GM12878 (cell line): ENCODE results near the gene YKT6. TPM values are rescaled to one million over a fixed set of nuclear protein-coding genes. Genes with fewer than 3 reads are reported as not detected.

ENCODE experiments used
- ATAC-seq: fragments of 200-7000 bp; cut with Tn5 transposase; 3 replicates; pipeline ENCODE4 v1.9.1; 2020; ENCODE audit warnings: mild to moderate bottlenecking, moderate library complexity
- BruUV-seq: library from RNA; stranded (reverse); fragments of 400-500 nt; replicated peaks from 2 replicates; lab custom pipeline; 2021; lab: Mats Ljungman, UMichigan
- CTCF ChIA-PET: fragments of 300-600 bp; sonication (Branson Sonifier 250); formaldehyde crosslinking; extraction: SDS; loops from one replicate; lab custom pipeline; 2021; ENCODE audit warnings: inconsistent platforms; lab: Yijun Ruan, JAX
- POLR2A ChIA-PET: fragments of 350-600 bp; formaldehyde crosslinking; extraction: SDS; loops from one replicate; lab custom pipeline; 2021; ENCODE audit warnings: inconsistent platforms; lab: Charles Lee
- RAD21 ChIA-PET: fragments of 300-600 bp; sonication (Branson Sonifier 250); formaldehyde crosslinking; loops from one replicate; lab custom pipeline; 2023; ENCODE audit warnings: antibody characterized with exemption; ENCODE audit not compliant: unreplicated experiment; lab: Charles Lee
- SMC1A ChIA-PET: fragments of 300-600 bp; sonication (Branson Sonifier 250); formaldehyde crosslinking; loops from one replicate; lab custom pipeline; 2023; ENCODE audit not compliant: unreplicated experiment, uncharacterized antibody; lab: Charles Lee
- DNase-seq: peaks from one replicate; pipeline ENCODE4 v3.0.0-alpha.2; 2011; ENCODE audit warnings: low read depth, low spot score
- FAIRE-seq: peaks from 3 replicates; lab custom pipeline; 2011; peaks lifted over from hg19 to GRCh38; lab: Jason Lieb, UNC
- H2AFZ ChIP-seq: 2 replicates; pipeline ENCODE4 v1.6.0; 2011; ENCODE audit warnings: low read depth, low read length, control low read depth; ENCODE audit not compliant: control insufficient read depth
- H3K27ac ChIP-seq: 2 replicates; pipeline ENCODE4 v1.5.1; 2011; ENCODE audit warnings: control low read depth; ENCODE audit not compliant: control insufficient read depth, insufficient read depth
- H3K27me3 ChIP-seq, 2 experiments: replicated peaks in 1 of 2; 2 replicates each; pipeline versions ENCODE4 v1.6.0 to v1.6.1; 2011; ENCODE audit warnings: low read length in 1 of 2; ENCODE audit not compliant: control insufficient read depth in 2 of 2, insufficient read depth in 2 of 2
- H3K36me3 ChIP-seq, 2 experiments: 2 replicates each; pipeline ENCODE4 v1.5.1; 2011; ENCODE audit warnings: low read length in 1 of 2; ENCODE audit not compliant: control insufficient read depth in 2 of 2, insufficient read depth in 2 of 2
- H3K4me1 ChIP-seq: 2 replicates; pipeline ENCODE4 v1.6.1; 2011; ENCODE audit warnings: mild to moderate bottlenecking, low read length, moderate library complexity, mixed read lengths; ENCODE audit not compliant: control insufficient read depth, insufficient read depth
- H3K4me2 ChIP-seq: 2 replicates; pipeline ENCODE4 v1.6.0; 2011; ENCODE audit warnings: control low read depth; ENCODE audit not compliant: control insufficient read depth, insufficient read depth
- H3K4me3 ChIP-seq: fragments of 200-600 bp; sonication (generic); 2 replicates; pipeline ENCODE4 v1.5.1; 2016
- H3K79me2 ChIP-seq: 2 replicates; pipeline ENCODE4 v1.6.0; 2011; ENCODE audit warnings: low read length; ENCODE audit not compliant: control insufficient read depth, insufficient read depth
- H3K9ac ChIP-seq: 2 replicates; pipeline ENCODE4 v1.8.0; 2011; ENCODE audit warnings: low read length, control low read depth, mixed read lengths; ENCODE audit not compliant: control insufficient read depth, insufficient read depth
- H3K9me3 ChIP-seq: replicated peaks from 3 replicates; pipeline ENCODE4 v1.5.1; 2011; ENCODE audit warnings: mild to moderate bottlenecking, low read length; ENCODE audit not compliant: control insufficient read depth, insufficient read depth
- H4K20me1 ChIP-seq: 2 replicates; pipeline ENCODE4 v1.6.0; 2011; ENCODE audit not compliant: control insufficient read depth, insufficient read depth
- ASH2L ChIP-seq: fragments of 300-600, 200-600 bp; sonication (generic); IDR thresholded peaks from 2 replicates; pipeline ENCODE4 v1.6.1; 2017; ENCODE audit warnings: low read depth, mild to moderate bottlenecking, borderline replicate concordance
- ATF7 ChIP-seq: fragments of 450-650 bp; IDR thresholded peaks from 2 replicates; pipeline ENCODE4 v1.6.1; 2016; ENCODE audit warnings: low read depth, mild to moderate bottlenecking
- BRCA1 ChIP-seq: IDR thresholded peaks from 2 replicates; pipeline ENCODE4 v1.6.1; 2011; ENCODE audit warnings: low read depth, low read length, improper control_type of control experiment
- CHD2 ChIP-seq: IDR thresholded peaks from 2 replicates; pipeline ENCODE4 v1.6.1; 2011; ENCODE audit warnings: low read depth, low read length, improper control_type of control experiment, borderline replicate concordance
- CREB1 ChIP-seq: IDR thresholded peaks from 2 replicates; pipeline ENCODE4 v1.6.1; 2012; ENCODE audit warnings: low read depth, mild to moderate bottlenecking, inconsistent platforms
- FOXM1 ChIP-seq: IDR thresholded peaks from 2 replicates; pipeline ENCODE4 v1.6.1; 2012; ENCODE audit warnings: low read depth, mild to moderate bottlenecking, inconsistent platforms, low read length, moderate library complexity
- JUNB ChIP-seq: IDR thresholded peaks from 2 replicates; pipeline ENCODE4 v1.6.1; 2016; ENCODE audit warnings: antibody characterized with exemption, mild to moderate bottlenecking
- NFYA ChIP-seq: IDR thresholded peaks from 2 replicates; pipeline ENCODE4 v1.6.1; 2011; ENCODE audit warnings: low read depth, mild to moderate bottlenecking, low read length, improper control_type of control experiment, borderline replicate concordance
- NRF1 ChIP-seq: conservative IDR thresholded peaks from 2 replicates; pipeline ENCODE4 v1.6.1; 2011; ENCODE audit warnings: mild to moderate bottlenecking, low read depth, low read length, improper control_type of control experiment
- PKNOX1 ChIP-seq: fragments of 450-650 bp; IDR thresholded peaks from 2 replicates; pipeline ENCODE4 v1.6.1; 2016; ENCODE audit warnings: mild to moderate bottlenecking
- SMARCA5 ChIP-seq: fragments of 450-650 bp; IDR thresholded peaks from 2 replicates; pipeline ENCODE4 v1.6.1; 2017; ENCODE audit warnings: mild to moderate bottlenecking
- TCF12 ChIP-seq: IDR thresholded peaks from 2 replicates; pipeline ENCODE4 v1.6.1; 2011; ENCODE audit warnings: low read depth, mild to moderate bottlenecking, low read length
- ZBTB33 ChIP-seq: fragments of 450-650 bp; IDR thresholded peaks from 2 replicates; pipeline ENCODE4 v1.6.1; 2017; ENCODE audit warnings: mild to moderate bottlenecking
- WGBS: methylation state at CpG from one replicate; pipeline ENCODE4 v1.1.6; 2016; ENCODE audit warnings: low lambda C conversion rate; ENCODE audit not compliant: insufficient replicate concordance, insufficient coverage; ENCODE audit errors: missing lambda C conversion rate; 5-methylcytosine and 5-hydroxymethylcytosine counted together
- in situ Hi-C: fragments of 300-500 bp; cut with MboI; formaldehyde crosslinking; loops from 9 replicates; pipeline ENCODE4 v1.14.3; 2018; ENCODE audit warnings: mixed read lengths
- intact Hi-C: fragments of 100-400 bp; cut with micrococcal nuclease; formaldehyde crosslinking; loops from one replicate; pipeline ENCODE4 v1.14.2; 2022; ENCODE audit not compliant: unreplicated experiment
- polyA plus RNA-seq, 11 experiments: library from polyadenylated mRNA; depleted of rRNA in 4 of 11; unstranded in 6 of 11; stranded (reverse) in 5 of 11; fragments of >200 nt; fragmentation: Nextera tagmentation in 4 of 11; fragmentation: Illumina TruSeq in 1 of 11; extraction: Ambion mirVana in 4 of 11; extraction: Trizol in 1 of 11; gene quantifications; 1 replicate in 1 of 11; 2 replicates in 10 of 11; pipeline versions ENCODE4 v1.2.1 to v1.2.3, GENCODE V29; 2011 to 2016; ENCODE audit warnings: inconsistent platforms in 2 of 11, missing spikeins in 2 of 11, low read depth in 1 of 11
- total RNA-seq, 4 experiments: library from RNA; depleted of rRNA in 3 of 4; stranded (reverse); fragments of >200 nt in 3 of 4; fragmentation: Illumina TruSeq in 1 of 4; extraction: Trizol in 1 of 4; gene quantifications; 2 replicates each; pipeline versions ENCODE4 v1.2.1 to v1.2.3, GENCODE V29; 2013 to 2021

The YKT6 gene
- total and polyA plus RNA-seq, 10 of the 15 experiments (the other 5 are each of a cell fraction or from before 2014, with no cell fraction given) = 1.7 to 95.2 (median 70.5) TPM

- TF ChIP-seq BRCA1 (no peak), CREB1 (no peak), JUNB (no peak), NRF1 (no peak), ASH2L (no peak), FOXM1 (no peak), ZBTB33 (no peak), SMARCA5 (no peak), CHD2 (no peak), NFYA (no peak), PKNOX1 (no peak), TCF12 (no peak)
- TF ChIP-seq, all 136 proteins: peak for 0
Measured at GRCh38 chr7:44226396-44226753, 25.6 kb downstream of the YKT6 start (continued).

GRCh38 chr7:44227911-44228310 is 27.1 kb downstream of the YKT6 start:
- H3K27ac ChIP-seq = no peak overlapping the region
- ATAC-seq = no peak
- ChIA-PET SMC1A (no interaction called here), RAD21 (no interaction called here), CTCF (interaction anchor here (1.3 kb wide), 1 partner anchor 307 kb away, joined by 3 read pairs; no protein-coding TSS in a partner anchor), POLR2A (no interaction called here)
- H2AFZ ChIP-seq = no peak overlapping the region
- no peaks in the 10 kb centered on the region for H3K36me3 ChIP-seq
- no peak for FAIRE-seq
- intact Hi-C loops (no loop called here), in situ Hi-C loops (no loop called here)
- no peaks in the 10 kb centered on the region for H3K79me2 ChIP-seq
- no peak overlapping the region for H3K4me2 ChIP-seq
- H4K20me1 ChIP-seq = no peaks in the 10 kb centered on the region
- no peaks in the 10 kb centered on the region for H3K27me3 ChIP-seq
- TF ChIP-seq ATF7 = no peak
- no peak for TF ChIP-seq FOXM1
- no peak overlapping the region for H3K9ac ChIP-seq
- H3K9me3 ChIP-seq = no peaks in the 10 kb centered on the region
- 17% methylated on average over 7 of the region's 14 CpGs for WGBS
- no peaks in the 10 kb centered on the region for H3K4me1 ChIP-seq
- no TSS peak for BruUV-seq
- no peak overlapping the region for H3K4me3 ChIP-seq
- DNase-seq = no peak
